ENCODE results near the gene ZMIZ1.

- no peak for TF ChIP-seq EP300 (IDR thresholded peaks at IDR 0.05)
- no peak for TF ChIP-seq CTCF (IDR thresholded peaks at IDR 0.05)
- no peak for TF ChIP-seq POLR2A (IDR thresholded peaks at IDR 0.05)
These were observed 168.8 kb downstream of the ZMIZ1 start for GRCh38 chr10:79237454-79238157.

All from suprapubic skin (tissue), 3 donors.